Muscle of back (tissue), 13 donors: ENCODE measurements around the gene OR10R2. TPM values are rescaled to one million over a fixed set of nuclear protein-coding genes. Genes with fewer than 3 reads are reported as not detected.
"Not testable (repeated sequence)": the region's sequence is repeated elsewhere in the genome, so short reads cannot be mapped to it uniquely, and the experiment has no call there.

ENCODE experiments used
- DNase-seq, 3 donors: peaks; one replicate each; pipeline versions ENCODE4 v3.0.0 to v3.0.0-alpha.2; 2013
- long read RNA-seq, 9 donors: transcript quantifications; one replicate each; lab custom pipeline, GENCODE V29; 2026
- polyA plus RNA-seq, 10 donors: library from polyadenylated mRNA; unstranded; fragments of 120-200 nt; gene quantifications; one replicate each; pipeline ENCODE4 v1.2.1, GENCODE V29; 2013; ENCODE audit not compliant: insufficient read length in 10 of 10

OR10R2 gene
- polyA plus RNA-seq = not detected
- long read RNA-seq, donor 1 = 0 reads
- long read RNA-seq, donor 2 = 0 reads
- long read RNA-seq, donor 3 = 0 reads
- long read RNA-seq, donor 4 = 0 reads
- long read RNA-seq, donor 5 = 0 reads
- long read RNA-seq, donor 6 = 0 reads
- long read RNA-seq, donor 7 = 0 reads
- long read RNA-seq, donor 8 = 0 reads
- long read RNA-seq, donor 9 = 0 reads

- no peak for DNase-seq
Observed at GRCh38 chr1:158471920-158472319, at the start of gene OR10R2. OR10R2 (plus strand) TSS chr1:158472220; CDS start chr1:158472326, 106 bp downstream.

GRCh38 chr1:158425027-158425426, 47.0 kb upstream of the OR10R2 start:
- DNase-seq = no peak

GRCh38 chr1:158426137-158426536, 45.9 kb upstream of the OR10R2 start, which contains the start of gene OR10K2:
OR10K2 (minus strand) TSS chr1:158426237; CDS start chr1:158420866, 5,371 bp downstream.
- DNase-seq = no peak

- not testable (repeated sequence) for DNase-seq
Observed at GRCh38 chr1:158430163-158430562, 41.9 kb upstream of the OR10R2 start.

- DNase-seq = no peak
Observed at GRCh38 chr1:158434741-158435140, 37.3 kb upstream of the OR10R2 start.

GRCh38 chr1:158445376-158445775, 26.6 kb upstream of the OR10R2 start:
- DNase-seq = no peak

- DNase-seq = no peak
Observed at GRCh38 chr1:158454537-158454936, 17.5 kb upstream of the OR10R2 start.

- no peak for DNase-seq
Observed at GRCh38 chr1:158457246-158457645, 14.8 kb upstream of the OR10R2 start.

- DNase-seq = no peak
Observed at GRCh38 chr1:158458263-158458662, 13.8 kb upstream of the OR10R2 start.

GRCh38 chr1:158461534-158461933, 10.5 kb upstream of the OR10R2 start, which contains the start of gene OR10K1:
OR10K1 (plus strand) TSS chr1:158461834; CDS start chr1:158465562, 3,728 bp downstream.
- DNase-seq = no peak

- DNase-seq = no peak
Observed at GRCh38 chr1:158485455-158485854, 13.4 kb downstream of the OR10R2 start.

GRCh38 chr1:158491316-158491715, 19.3 kb downstream of the OR10R2 start:
- DNase-seq = no peak

GRCh38 chr1:158493054-158493453, 21.0 kb downstream of the OR10R2 start:
- DNase-seq = no peak

- DNase-seq = no peak
Observed at GRCh38 chr1:158494796-158495195, 22.8 kb downstream of the OR10R2 start.

GRCh38 chr1:158496374-158496773, 24.4 kb downstream of the OR10R2 start:
- peak in 1 of 3 donors; percentile 30 for DNase-seq

- DNase-seq = no peak
Observed at GRCh38 chr1:158506369-158506987, 34.5 kb downstream of the OR10R2 start.

GRCh38 chr1:158507511-158507910, 35.5 kb downstream of the OR10R2 start:
- DNase-seq = no peak

- DNase-seq = peak; percentile 7 to 63 (median 41)
Observed at GRCh38 chr1:158509471-158510156, 37.6 kb downstream of the OR10R2 start.

GRCh38 chr1:158516966-158517365, 44.9 kb downstream of the OR10R2 start:
- no peak for DNase-seq

GRCh38 chr1:158520021-158520420, 48.0 kb downstream of the OR10R2 start:
- no peak for DNase-seq

GRCh38 chr1:158520955-158521665, 49.1 kb downstream of the OR10R2 start:
- DNase-seq = no peak

- no peak for DNase-seq
Observed at GRCh38 chr1:158521666-158522058, 49.6 kb downstream of the OR10R2 start.
